Activated naive CD4-positive, alpha-beta T cell treated with anti-CD3 and anti-CD28 coated beads, Interleukin-2, amount 10 ng/mL, durations not matched to agents 7 days and 5 days (primary cell): ENCODE measurements around the gene TMSB4X.
"Not testable (repeated sequence)": the region's sequence is repeated elsewhere in the genome, so short reads cannot be mapped to it uniquely, and the experiment has no call there.

Experiments
- CTCF ChIA-PET: fragments of 350-600 bp; sonication (Branson Sonifier 250); formaldehyde crosslinking; loops from one replicate; lab custom pipeline; 2021; ENCODE audit warnings: antibody characterized with exemption; lab: Charles Lee
- DNase-seq: peaks from one replicate; pipeline ENCODE4 v3.0.0-alpha.2; 2020
- H3K27ac Mint-ChIP-seq: one replicate; pipeline ENCODE4 v1.8.0; 2021; ENCODE audit warnings: mild to moderate bottlenecking, moderate library complexity, mixed read lengths
- H3K27me3 Mint-ChIP-seq: one replicate; pipeline ENCODE4 v1.8.0; 2021; ENCODE audit warnings: mild to moderate bottlenecking, mixed read lengths
- H3K36me3 Mint-ChIP-seq: one replicate; pipeline ENCODE4 v1.8.0; 2021; ENCODE audit warnings: mixed read lengths
- H3K4me1 Mint-ChIP-seq: one replicate; pipeline ENCODE4 v1.8.0; 2021; ENCODE audit warnings: mixed read lengths
- H3K4me3 Mint-ChIP-seq: one replicate; pipeline ENCODE4 v1.8.0; 2021; ENCODE audit warnings: mild to moderate bottlenecking, moderate library complexity, mixed read lengths
- H3K9me3 Mint-ChIP-seq: one replicate; pipeline ENCODE4 v1.8.0; 2021; ENCODE audit warnings: mixed read lengths

The TMSB4X gene

DNA sequence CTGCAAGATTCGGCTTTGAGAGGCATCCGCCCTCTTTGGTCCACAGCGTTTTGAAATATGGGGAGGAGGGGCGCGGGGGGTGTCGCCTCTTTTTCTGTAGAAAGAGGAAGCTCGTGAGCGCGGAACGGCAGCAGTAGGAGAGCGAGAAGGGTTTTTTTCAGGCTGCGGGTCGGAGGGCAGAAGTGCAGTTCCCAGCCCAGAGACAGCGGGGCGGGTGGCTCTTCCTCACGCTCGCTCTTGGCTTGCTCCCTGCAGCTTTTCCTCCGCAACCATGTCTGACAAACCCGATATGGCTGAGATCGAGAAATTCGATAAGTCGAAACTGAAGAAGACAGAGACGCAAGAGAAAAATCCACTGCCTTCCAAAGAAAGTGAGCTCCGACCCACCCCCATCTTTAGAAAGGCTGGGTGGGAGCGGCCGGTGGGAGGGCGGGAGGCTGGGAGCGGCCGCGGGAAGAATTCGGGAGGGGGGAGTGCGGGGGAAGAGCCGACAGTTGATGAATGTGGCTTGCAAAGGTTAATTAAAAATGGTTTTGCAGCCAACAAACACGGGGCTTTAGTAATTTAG, 1.2 kb downstream of the TMSB4X start:
- H3K9me3 Mint-ChIP-seq, result no peaks in the 10 kb centered on the region
- H3K27ac Mint-ChIP-seq, result peak overlapping the region; percentile 99
- peak; percentile 70 for DNase-seq
- H3K4me3 Mint-ChIP-seq, result peak overlapping the region; percentile 97
- CTCF ChIA-PET, result interaction anchor here (3.4 kb wide), 1 partner anchor 26 kb away, joined by 20 read pairs; no protein-coding TSS in a partner anchor
- peaks cover 34% of the 10 kb centered on the region for H3K4me1 Mint-ChIP-seq
- H3K36me3 Mint-ChIP-seq, result peaks cover 60% of the 10 kb centered on the region
- H3K27me3 Mint-ChIP-seq, result peaks cover 14% of the 10 kb centered on the region

- DNase-seq, H3K9me3 Mint-ChIP-seq: not testable (repeated sequence)
- H3K27me3 Mint-ChIP-seq, result peaks cover 14% of the 10 kb centered on the region
- H3K36me3 Mint-ChIP-seq, result peaks cover 56% of the 10 kb centered on the region
- H3K27ac Mint-ChIP-seq, result peak overlapping the region; percentile 99
- H3K4me3 Mint-ChIP-seq, result peak overlapping the region; percentile 97
- CTCF ChIA-PET, result interaction anchor here (0.7 to 3.4 kb wide), 6 partner anchors 24 to 111 kb away, joined by 3 to 20 read pairs (median 5); no protein-coding TSS in a partner anchor
- peaks cover 34% of the 10 kb centered on the region for H3K4me1 Mint-ChIP-seq
Observed at GRCh38 chrX:12976819-12977732, 2.2 kb downstream of the TMSB4X start.

DNA sequence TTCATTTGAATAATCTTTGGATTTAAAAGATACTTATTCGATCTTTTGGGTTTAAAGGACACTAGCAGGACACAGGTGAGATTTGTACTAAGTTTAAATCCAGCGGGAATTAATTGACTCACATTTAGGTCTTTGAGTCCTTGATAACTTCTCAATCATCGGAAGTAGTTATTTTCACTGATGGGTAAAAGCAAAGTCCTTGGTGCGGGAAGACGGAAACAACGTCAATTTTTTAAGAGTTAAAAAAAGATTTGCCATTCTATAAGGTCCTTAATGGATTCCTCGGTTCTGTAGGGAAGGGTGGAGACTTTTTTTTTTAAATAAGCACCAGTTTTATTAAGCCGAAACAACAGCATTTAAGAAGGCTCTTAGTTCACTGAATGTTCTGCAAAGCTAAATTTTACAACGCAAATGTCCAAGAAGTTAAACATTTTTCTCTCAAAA, 2.9 kb downstream of the TMSB4X start:
- H3K27me3 Mint-ChIP-seq, result peaks cover 14% of the 10 kb centered on the region
- H3K27ac Mint-ChIP-seq, result peak overlapping the region; percentile 99
- no peaks in the 10 kb centered on the region for H3K9me3 Mint-ChIP-seq
- peak overlapping the region; percentile 97 for H3K4me3 Mint-ChIP-seq
- CTCF ChIA-PET, result interaction anchor here (0.8 to 3.4 kb wide), 7 partner anchors 24 to 162 kb away, joined by 3 to 20 read pairs (median 5); no protein-coding TSS in a partner anchor
- peaks cover 41% of the 10 kb centered on the region for H3K4me1 Mint-ChIP-seq
- peaks cover 51% of the 10 kb centered on the region for H3K36me3 Mint-ChIP-seq
- no peak for DNase-seq

- Mint-ChIP-seq H3K27ac (peak overlapping the region; percentile 99), H3K4me1 (peaks cover 44% of the 10 kb centered on the region), H3K9me3 (no peaks in the 10 kb centered on the region), H3K27me3 (peaks cover 14% of the 10 kb centered on the region), H3K4me3 (peak overlapping the region; percentile 97), H3K36me3 (peaks cover 45% of the 10 kb centered on the region)
- CTCF ChIA-PET, result interaction anchor here (0.6 to 3.4 kb wide), 11 partner anchors 20 to 161 kb away, joined by 3 to 20 read pairs (median 4); no protein-coding TSS in a partner anchor
- peak; percentile 81 for DNase-seq
Observed at GRCh38 chrX:12978205-12979025, 3.5 kb downstream of the TMSB4X start.

- no peak for DNase-seq
Observed at GRCh38 chrX:12979026-12979607, 4.2 kb downstream of the TMSB4X start.

GRCh38 chrX:12979616-12980015, 4.7 kb downstream of the TMSB4X start:
- Mint-ChIP-seq H3K9me3 (no peaks in the 10 kb centered on the region), H3K4me3 (peak overlapping the region; percentile 97), H3K27me3 (peaks cover 14% of the 10 kb centered on the region), H3K36me3 (peaks cover 39% of the 10 kb centered on the region), H3K4me1 (peaks cover 56% of the 10 kb centered on the region), H3K27ac (peak overlapping the region; percentile 99)
- DNase-seq, result no peak
- CTCF ChIA-PET, result interaction anchor here (0.9 to 3.4 kb wide), 7 partner anchors 22 to 113 kb away, joined by 3 to 20 read pairs (median 11); no protein-coding TSS in a partner anchor

More at GRCh38 chrX:12979026-12979607, 4.2 kb downstream of the TMSB4X start:
- peak overlapping the region; percentile 97 for H3K4me3 Mint-ChIP-seq
- H3K27ac Mint-ChIP-seq, result peak overlapping the region; percentile 99
- peaks cover 39% of the 10 kb centered on the region for H3K36me3 Mint-ChIP-seq
- no peaks in the 10 kb centered on the region for H3K9me3 Mint-ChIP-seq
- H3K4me1 Mint-ChIP-seq, result peaks cover 51% of the 10 kb centered on the region
- CTCF ChIA-PET, result interaction anchor here (0.6 to 3.4 kb wide), 9 partner anchors 22 to 161 kb away, joined by 3 to 20 read pairs (median 4); no protein-coding TSS in a partner anchor
- H3K27me3 Mint-ChIP-seq, result peaks cover 14% of the 10 kb centered on the region

- peak overlapping the region; percentile 99 for H3K27ac Mint-ChIP-seq
- peaks cover 59% of the 10 kb centered on the region for H3K4me1 Mint-ChIP-seq
- CTCF ChIA-PET, result interaction anchor here (1.0 to 2.6 kb wide), 4 partner anchors 29 to 113 kb away, joined by 3 to 19 read pairs (median 8); no protein-coding TSS in a partner anchor
- DNase-seq, H3K9me3 Mint-ChIP-seq: not testable (repeated sequence)
- H3K36me3 Mint-ChIP-seq, result peaks cover 36% of the 10 kb centered on the region
- peaks cover 11% of the 10 kb centered on the region for H3K27me3 Mint-ChIP-seq
- peak overlapping the region; percentile 33 for H3K4me3 Mint-ChIP-seq
Observed at GRCh38 chrX:12980039-12980438, 5.1 kb downstream of the TMSB4X start.

DNA sequence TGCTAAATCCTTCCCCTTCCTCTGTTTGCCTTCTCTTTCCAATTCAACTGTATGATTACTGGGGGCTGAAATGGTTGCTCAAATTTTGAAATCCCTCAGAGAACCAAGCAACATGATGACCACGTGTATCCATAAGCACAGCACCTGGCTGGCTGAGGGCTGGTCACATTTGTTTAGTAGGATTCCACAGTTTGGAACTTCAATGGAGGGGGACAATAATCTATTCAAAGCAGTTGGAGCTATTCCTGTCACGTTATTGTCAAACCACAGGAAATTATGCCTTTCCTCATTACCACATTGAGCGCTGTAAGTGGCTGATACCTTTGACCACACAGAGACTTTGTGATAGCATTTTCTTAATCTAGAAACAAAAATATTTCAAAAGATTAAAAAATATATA, 7.0 kb downstream of the TMSB4X start:
- H3K4me3 Mint-ChIP-seq, result peak overlapping the region; percentile 8
- H3K27me3 Mint-ChIP-seq, result no peaks in the 10 kb centered on the region
- CTCF ChIA-PET, result interaction anchor here (1.1 to 1.5 kb wide), 3 partner anchors 25 to 506 kb away, joined by 3 to 6 read pairs (median 4); no protein-coding TSS in a partner anchor
- no peak for DNase-seq
- peaks cover 29% of the 10 kb centered on the region for H3K36me3 Mint-ChIP-seq
- H3K9me3 Mint-ChIP-seq, result peaks cover 4% of the 10 kb centered on the region
- peak overlapping the region; percentile 91 for H3K27ac Mint-ChIP-seq
- H3K4me1 Mint-ChIP-seq, result peaks cover 78% of the 10 kb centered on the region

DNA sequence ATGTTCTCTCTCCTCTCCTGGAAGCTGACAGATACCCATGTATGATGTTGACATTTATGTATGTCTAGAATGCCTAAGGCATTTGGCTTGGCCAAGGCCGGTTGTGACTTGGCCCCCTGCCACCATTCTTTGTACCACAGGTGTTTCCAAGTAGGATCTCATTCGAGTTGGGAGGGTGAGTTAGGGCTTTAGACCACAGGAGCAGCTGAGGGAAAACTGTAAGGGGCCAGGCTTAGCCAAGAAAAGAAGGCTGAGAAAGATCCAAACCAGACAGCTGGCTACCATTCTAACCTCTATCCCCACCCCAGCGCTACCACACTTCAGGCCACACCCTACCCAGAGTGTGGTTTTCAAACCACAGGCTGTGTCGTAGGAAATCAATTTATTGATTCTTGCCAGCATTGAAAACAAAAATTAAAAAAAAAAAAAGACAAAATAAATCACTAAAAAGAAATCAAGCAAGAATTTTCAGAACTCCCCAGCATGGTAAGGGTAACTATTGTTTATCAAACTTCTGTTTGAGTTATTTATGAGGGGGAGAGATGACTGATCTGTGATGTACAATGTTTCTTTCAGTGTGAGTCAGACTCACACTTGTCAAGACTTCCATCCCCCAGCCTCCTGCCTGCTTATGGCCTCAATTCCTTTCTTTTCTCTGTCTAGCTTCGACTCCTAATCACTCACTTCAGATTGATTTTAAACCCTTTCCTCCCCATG, 9.9 kb downstream of the TMSB4X start:
- Mint-ChIP-seq H3K27ac (peak overlapping the region; percentile 100), H3K4me1 (peaks cover 80% of the 10 kb centered on the region), H3K4me3 (peak overlapping the region; percentile 45), H3K9me3 (peaks cover 4% of the 10 kb centered on the region), H3K36me3 (peaks cover 12% of the 10 kb centered on the region), H3K27me3 (no peaks in the 10 kb centered on the region)
- CTCF ChIA-PET, result interaction anchor here (1.0 to 2.0 kb wide), 2 partner anchors 97 to 108 kb away, joined by 4 to 6 read pairs; no protein-coding TSS in a partner anchor
- DNase-seq, result peak; percentile 74

- CTCF ChIA-PET, result interaction anchor here (1.0 to 2.0 kb wide), 2 partner anchors 97 to 107 kb away, joined by 4 to 6 read pairs; no protein-coding TSS in a partner anchor
Observed at GRCh38 chrX:12985331-12985730, 10.4 kb downstream of the TMSB4X start.

DNA sequence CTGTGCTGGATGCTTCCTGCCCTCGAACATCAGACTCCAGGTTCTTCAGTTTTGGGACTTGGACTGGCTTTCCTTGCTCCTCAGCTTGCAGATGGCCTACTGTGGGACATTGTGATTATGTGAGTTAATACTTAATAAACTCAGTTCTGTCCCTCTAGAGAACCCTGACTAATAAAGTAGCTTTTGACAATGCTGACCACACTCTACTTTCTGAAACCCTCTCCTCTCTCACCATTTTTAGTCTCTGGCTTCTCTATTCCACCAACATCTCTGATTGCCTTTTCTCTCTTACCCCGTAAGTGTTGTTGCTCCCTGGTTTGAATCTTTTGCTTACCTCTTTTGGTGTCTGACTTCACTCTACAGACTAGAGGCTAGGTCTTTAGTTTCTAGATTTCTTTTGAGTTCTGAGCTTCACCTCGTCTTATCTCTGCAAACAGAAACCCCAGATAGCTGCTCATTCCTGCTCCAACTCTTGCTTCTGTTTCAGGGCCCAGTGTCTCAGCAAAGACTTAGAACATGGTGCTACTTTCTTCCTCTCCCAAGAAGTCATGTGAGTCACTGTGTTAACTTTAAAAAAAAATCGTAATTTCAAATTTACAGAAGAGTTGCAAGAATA, 11.4 kb downstream of the TMSB4X start:
- no peak for DNase-seq
- Mint-ChIP-seq H3K4me1 (peaks cover 78% of the 10 kb centered on the region), H3K27ac (peak overlapping the region; percentile 100), H3K27me3 (no peaks in the 10 kb centered on the region), H3K9me3 (peaks cover 4% of the 10 kb centered on the region), H3K36me3 (peaks cover 12% of the 10 kb centered on the region), H3K4me3 (no peak overlapping the region)
- CTCF ChIA-PET, result interaction anchor here (0.8 to 2.0 kb wide), 5 partner anchors 13 to 501 kb away, joined by 3 to 6 read pairs (median 3); no protein-coding TSS in a partner anchor

More at GRCh38 chrX:12985331-12985730, 10.4 kb downstream of the TMSB4X start:
- Mint-ChIP-seq H3K36me3 (peaks cover 12% of the 10 kb centered on the region), H3K27ac (peak overlapping the region; percentile 100), H3K9me3 (peaks cover 4% of the 10 kb centered on the region), H3K4me1 (peaks cover 82% of the 10 kb centered on the region), H3K4me3 (peak overlapping the region; percentile 45), H3K27me3 (no peaks in the 10 kb centered on the region)
- no peak for DNase-seq

DNA sequence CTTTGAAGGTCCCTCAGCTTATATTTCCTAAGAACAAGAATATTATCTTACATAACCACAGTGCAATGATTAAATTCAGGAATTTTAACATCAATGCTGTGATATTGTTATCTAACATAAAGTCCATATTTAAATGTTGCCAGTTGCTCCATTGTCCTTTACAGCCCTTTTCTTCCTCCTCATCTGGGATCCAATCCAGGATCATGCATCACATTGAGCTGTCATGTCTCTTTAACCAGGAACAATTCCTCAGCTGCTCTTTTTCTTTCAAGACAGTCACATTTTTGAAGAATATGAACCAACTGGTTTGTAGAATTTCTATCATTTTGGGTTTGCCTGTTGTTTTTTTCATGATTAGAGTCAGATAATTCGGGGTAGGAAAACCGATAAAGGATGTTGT, 12.0 kb downstream of the TMSB4X start:
- CTCF ChIA-PET, result interaction anchor here (0.8 to 1.3 kb wide), 4 partner anchors 12 to 501 kb away, joined by 3 to 4 read pairs (median 3); no protein-coding TSS in a partner anchor
- peaks cover 4% of the 10 kb centered on the region for H3K9me3 Mint-ChIP-seq
- peaks cover 13% of the 10 kb centered on the region for H3K36me3 Mint-ChIP-seq
- H3K27me3 Mint-ChIP-seq, result no peaks in the 10 kb centered on the region
- no peak for DNase-seq
- peaks cover 78% of the 10 kb centered on the region for H3K4me1 Mint-ChIP-seq
- peak overlapping the region; percentile 12 for H3K4me3 Mint-ChIP-seq
- peak overlapping the region; percentile 100 for H3K27ac Mint-ChIP-seq
